Choroid plexus epithelial cell (primary cell): ENCODE results near the gene NOTCH1.

Source experiments
- DNase-seq: peaks from one replicate; pipeline ENCODE4 v3.0.0-alpha.2; 2010; ENCODE audit warnings: low read depth
- H3K4me3 ChIP-seq: 2 replicates; pipeline ENCODE4 v1.5.1; 2011; ENCODE audit warnings: low read depth, mild to moderate bottlenecking, control low read depth, low read length, moderate library complexity
- TF ChIP-seq, protein P1 (sequence below): conservative IDR thresholded peaks from 2 replicates; pipeline ENCODE4 v1.5.1; 2011; ENCODE audit warnings: low read depth, mild to moderate bottlenecking, control low read depth, inconsistent platforms, low read length, moderate library complexity

The NOTCH1 gene

DNA sequence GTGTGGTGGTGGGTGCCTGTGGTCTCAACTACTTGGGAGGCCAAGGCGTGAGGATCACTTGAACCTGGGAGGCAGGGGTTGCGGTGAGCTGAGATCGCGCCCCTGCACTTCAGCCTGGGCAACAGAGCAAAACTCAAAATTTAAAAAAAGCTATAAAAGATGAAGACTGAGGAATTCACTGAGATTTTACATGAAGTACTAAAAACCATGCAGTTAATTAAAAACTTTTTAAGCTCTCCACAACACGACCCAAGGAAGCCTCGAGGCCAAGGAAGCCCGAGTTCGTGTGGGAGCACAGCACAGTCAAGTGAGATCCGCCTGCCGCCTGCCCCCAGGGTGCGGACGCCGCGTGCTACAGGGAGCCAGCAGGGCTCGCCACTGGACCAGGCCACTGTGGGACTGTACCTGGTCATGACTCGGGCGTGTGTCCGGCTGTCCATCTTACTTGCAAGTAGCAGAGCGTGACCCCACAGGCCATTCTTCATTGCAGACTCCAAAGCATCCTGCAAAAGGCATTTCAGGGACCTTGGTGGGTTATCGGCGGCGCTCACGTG, 85.0 kb downstream of the NOTCH1 start:
- no peak overlapping the region for H3K4me3 ChIP-seq
- DNase-seq: no peak
- TF ChIP-seq, protein P1, sequence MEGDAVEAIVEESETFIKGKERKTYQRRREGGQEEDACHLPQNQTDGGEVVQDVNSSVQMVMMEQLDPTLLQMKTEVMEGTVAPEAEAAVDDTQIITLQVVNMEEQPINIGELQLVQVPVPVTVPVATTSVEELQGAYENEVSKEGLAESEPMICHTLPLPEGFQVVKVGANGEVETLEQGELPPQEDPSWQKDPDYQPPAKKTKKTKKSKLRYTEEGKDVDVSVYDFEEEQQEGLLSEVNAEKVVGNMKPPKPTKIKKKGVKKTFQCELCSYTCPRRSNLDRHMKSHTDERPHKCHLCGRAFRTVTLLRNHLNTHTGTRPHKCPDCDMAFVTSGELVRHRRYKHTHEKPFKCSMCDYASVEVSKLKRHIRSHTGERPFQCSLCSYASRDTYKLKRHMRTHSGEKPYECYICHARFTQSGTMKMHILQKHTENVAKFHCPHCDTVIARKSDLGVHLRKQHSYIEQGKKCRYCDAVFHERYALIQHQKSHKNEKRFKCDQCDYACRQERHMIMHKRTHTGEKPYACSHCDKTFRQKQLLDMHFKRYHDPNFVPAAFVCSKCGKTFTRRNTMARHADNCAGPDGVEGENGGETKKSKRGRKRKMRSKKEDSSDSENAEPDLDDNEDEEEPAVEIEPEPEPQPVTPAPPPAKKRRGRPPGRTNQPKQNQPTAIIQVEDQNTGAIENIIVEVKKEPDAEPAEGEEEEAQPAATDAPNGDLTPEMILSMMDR: no peak

DNA sequence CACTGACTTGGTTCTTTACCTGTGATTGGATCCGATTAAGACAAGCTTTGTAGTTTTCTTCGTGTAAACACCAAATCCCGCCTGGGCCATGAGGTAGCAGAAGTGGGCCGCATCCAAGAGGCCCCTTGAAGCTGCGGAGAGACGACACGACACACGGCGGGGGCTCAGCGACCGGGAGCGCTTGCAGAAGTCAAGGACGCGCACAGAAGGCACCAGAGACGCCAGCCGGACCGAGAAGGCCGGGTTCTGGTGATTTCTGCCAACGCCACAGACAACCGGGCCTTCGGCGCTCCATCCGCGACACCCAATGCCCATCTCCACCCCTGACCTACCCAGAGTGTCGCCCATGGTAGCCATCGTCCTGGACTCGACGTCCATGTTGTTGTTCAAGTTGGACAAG, 86.4 kb downstream of the NOTCH1 start:
- H3K4me3 ChIP-seq: no peak overlapping the region
- no peak for DNase-seq
- TF ChIP-seq, protein P1: no peak

DNA sequence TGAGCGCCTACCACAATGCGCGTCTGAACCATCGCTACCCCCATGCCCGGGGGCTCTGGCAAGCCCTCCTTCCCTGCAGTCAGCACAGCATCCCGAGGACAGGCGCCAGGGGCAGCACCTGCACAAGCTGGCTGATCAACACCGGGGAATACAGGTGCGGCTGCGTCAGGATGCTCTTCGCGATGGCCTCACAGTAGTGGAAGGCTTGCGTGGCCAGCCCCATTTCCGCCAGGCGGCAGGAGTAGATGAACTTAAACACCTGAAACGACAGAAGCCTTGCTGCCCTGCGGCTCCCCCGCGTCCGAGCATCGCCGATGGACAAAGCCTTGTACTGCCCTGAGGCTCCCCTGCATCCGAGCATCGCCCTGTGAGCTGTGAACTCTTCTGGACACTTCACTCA, 88.5 kb downstream of the NOTCH1 start:
- H3K4me3 ChIP-seq: no peak overlapping the region
- no peak for DNase-seq
- TF ChIP-seq, protein P1: no peak

DNA sequence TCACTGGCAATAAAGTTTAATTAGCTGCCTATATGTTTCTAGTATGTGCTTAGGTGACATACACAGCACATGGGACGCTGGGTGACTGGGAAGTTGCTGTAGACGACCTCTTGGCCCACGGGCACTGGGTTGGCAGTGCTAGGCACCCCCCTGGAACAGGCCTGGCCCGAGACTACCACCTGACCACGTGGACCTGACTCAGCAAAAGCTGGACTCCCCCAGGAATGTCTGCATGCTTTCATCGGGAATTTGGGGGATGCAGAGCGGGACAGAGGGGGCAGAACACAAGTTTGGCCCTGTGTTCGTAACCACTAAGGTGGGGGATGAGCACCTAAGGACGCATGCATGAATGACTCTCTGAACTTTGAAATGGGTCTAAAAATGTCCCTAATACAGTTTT, 89.6 kb downstream of the NOTCH1 start:
- H3K4me3 ChIP-seq: no peak overlapping the region
- TF ChIP-seq, protein P1: no peak
- no peak for DNase-seq

DNA sequence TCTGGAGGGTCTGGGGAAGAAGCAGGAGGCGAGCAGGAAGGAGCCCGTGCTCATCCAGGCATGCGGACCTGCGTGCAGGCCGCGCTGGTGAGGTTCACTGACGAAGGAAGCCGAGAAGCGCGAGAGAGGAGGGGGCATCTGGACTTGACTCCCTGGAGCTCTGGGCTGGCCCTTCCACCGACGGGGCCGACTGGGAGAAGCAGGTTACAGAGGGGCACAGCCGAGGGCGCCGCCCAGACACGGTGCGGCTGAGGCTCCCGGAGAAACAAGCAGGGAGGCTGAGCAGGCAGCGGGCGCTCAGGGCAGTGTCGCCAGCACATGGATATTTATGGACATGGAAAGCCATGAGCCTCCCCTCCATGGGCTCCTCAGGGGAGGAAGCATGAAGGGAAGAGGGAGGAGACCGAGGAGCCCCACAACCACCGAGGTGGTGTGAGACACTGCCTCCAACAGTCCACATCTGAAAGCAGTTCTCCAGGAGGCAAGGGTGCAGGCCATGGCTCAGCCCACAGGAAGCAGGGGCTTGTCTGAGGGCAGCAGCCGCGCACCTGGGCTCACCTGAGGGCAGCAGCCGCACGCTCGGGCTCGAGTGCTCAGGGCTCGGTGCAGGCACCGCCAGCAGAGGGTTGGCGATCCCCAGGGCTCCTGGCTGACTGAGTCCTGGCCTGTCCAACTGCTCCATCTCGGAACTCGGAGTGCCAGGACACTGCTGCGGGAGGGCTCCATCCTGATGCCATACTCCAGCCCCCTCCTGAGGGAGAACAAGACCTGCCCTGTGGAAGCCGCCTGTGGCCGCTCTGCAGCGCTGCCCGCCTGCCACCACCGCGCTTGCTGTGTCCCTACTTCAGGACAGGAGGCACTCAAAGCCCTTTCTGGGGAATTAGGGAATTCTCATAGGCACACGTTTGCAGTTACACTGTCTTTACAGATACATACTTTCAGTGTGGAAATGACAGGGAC, 90.5 kb downstream of the NOTCH1 start:
- TF ChIP-seq, protein P1: no peak
- no peak for DNase-seq
- H3K4me3 ChIP-seq: no peak overlapping the region

DNA sequence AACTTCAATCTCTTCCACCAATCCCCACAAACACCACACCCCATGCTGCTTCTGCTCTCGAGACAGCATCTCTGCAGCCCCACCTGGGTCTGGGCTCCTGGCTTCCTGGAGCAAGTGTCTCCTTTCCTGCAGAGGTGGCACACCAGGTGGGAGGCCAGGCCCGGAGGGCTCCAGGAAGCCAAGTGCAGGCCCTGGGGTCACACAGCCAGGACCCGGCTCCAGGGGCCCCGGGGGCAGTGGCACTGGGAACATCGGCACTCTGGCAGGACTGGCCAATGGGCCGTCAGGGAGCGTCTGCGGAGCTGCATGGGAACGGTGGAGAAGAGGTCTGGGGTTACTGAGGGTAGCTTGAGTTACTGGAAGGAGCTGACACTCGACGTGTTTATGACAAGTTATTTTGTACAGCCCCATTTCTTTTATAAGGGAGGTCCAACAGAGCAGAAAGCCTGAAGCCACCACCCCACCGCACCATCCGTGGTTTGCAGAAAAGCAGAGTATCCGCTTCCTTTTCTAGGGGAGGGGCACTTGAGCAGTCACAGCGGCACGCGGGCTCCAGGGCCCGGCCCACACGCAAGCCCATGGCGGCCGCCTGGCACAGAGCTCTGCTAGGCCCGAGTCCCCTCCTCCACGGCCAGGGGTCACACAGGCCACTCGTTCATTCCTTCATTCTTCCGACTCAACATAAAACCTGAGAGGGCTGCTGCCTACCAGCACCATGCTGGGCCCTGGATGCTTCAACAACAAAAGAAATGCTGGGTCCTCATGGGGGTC, 91.6 kb downstream of the NOTCH1 start:
- H3K4me3 ChIP-seq: no peak overlapping the region
- DNase-seq: no peak
- TF ChIP-seq, protein P1: no peak
